Activated CD4-positive, alpha-beta T cell treated with anti-CD3 and anti-CD28 coated beads, Interleukin-2, amount 50 U/mL, for 48 hours (primary cell): Measurements from ENCODE around the gene SLK.

Source experiments
- DNase-seq, 2 experiments: peaks; one replicate each; pipeline ENCODE4 v3.0.0-alpha.2; 2020

SLK gene

DNA sequence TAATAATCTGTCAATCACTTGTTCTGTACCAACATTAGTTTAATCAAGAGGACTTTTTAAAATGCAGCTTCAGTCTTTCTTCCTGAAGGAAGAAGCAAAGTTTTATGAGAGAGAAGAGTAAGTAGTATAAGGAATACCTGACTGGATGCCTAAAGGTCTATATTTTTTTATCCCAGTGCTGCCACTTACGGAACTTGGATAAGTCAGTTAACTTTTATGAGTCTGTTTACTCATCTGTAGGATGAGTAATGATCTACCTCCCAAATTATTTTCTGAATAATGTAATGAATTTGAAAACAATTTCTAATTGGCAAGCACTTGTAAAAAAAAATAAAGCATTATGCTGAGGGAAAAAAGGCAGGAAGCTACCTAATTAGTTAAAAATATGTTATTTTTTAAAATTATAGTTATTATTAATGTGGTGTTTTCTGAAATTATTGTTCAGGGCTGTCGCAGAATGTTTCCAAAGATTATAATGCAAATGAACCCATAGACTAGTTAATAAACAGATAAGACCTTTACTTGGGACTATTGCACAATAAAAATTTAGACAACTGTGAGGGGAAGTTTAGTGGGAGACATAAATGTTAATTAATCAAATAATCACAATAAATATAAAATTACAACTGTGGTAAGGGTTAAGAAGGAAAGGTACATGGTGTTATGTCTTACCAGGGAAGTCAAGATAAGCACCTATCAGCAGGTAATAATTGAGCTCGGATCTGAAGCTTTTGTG, 24.6 kb downstream of the SLK start:
- DNase-seq, result no peak

DNA sequence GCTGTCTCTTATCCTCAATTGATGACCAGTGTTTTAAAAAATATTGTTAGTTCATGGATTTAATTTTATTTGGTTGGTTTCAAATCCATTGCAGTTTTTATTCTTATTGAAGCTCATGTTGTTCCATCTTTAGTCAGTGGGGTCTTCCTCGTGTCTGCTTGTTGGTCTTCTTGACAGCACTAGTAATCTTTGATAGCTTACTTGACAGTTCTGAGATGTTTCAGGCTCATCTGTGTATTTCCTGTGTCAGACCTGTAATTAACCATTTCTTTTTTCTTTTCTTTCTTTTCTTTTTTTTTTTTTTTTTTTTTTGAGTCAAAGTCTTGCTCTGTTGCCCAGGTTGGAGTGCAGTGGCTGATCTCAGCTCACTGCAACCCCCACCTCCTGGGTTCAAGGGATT, 28.2 kb downstream of the SLK start:
- DNase-seq, result no peak

DNA sequence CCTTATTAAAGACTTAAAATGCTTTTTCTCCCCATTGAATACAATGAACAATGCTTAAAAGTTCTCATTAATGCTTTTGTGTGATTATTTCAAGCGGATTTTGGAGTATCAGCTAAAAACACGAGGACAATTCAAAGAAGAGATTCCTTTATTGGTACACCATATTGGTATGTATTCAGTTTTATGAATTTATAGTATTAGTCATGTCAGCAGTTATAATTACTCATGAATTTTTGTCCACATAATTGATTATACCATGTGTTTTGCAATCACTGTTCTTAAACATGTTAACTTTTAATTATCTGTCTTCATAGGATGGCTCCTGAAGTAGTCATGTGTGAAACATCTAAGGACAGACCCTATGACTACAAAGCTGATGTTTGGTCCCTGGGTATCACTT, 31.9 kb downstream of the SLK start:
- DNase-seq, result no peak

DNA sequence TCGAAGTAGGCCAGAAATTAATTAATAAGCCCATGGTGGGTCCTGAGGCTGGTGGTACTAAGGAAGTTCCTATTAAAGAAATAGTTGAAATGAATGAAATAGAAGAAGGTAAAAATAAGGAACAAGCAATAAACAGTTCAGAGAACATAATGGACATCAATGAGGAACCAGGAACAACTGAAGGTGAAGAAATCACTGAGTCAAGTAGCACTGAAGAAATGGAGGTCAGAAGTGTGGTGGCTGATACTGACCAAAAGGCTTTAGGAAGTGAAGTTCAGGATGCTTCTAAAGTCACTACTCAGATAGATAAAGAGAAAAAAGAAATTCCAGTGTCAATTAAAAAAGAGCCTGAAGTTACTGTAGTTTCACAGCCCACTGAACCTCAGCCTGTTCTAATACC, 36.0 kb downstream of the SLK start:
- no peak for DNase-seq

DNA sequence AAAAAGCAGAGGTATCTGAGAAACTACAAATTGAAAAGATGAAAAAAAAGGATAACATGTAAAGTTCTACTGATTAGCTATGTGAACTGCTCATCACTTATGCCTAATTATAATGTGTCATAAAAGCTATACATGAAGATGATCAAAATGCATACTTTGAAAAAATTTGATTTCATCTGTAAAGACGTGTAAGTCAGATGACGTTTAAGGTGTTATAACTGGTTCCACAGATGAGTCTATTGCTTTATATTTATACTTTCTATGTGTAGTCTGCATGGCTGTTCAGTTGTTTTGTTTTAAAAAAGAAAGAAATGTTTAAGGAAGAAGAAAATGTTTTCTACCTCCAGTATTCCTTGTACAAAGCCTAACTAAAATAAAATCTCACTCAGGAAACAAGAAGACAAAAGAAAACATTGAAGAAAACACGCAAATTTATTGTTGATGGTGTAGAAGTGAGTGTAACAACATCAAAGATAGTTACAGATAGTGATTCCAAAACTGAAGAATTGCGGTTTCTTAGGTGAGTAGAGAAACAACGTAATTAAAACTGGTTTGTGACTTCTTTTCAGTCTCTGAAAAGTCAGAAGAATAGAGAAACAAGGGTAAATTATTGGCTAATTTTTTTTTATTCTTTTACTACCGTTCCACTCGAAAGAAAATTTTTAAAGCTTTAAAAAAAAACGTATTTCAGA, 38.4 kb downstream of the SLK start:
- no peak for DNase-seq

DNA sequence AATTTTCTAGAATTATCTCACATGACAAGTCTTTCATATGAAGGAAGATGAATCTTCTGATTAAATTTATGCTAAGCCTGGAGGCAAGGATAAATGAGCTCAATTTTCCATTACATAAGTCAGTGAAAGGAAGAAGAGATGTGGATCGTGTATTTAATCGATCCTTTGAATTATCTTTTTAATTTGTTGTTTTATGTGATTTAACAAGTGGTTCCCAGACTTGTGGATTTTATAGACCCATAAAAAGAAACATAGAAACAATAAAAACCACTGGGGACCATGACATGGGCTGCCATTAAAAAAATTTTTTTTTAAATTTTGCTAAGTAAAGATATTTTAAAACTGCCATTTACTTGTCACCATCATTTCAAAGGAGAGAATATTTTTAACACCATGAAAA, 45.0 kb downstream of the SLK start:
- DNase-seq, result no peak

DNA sequence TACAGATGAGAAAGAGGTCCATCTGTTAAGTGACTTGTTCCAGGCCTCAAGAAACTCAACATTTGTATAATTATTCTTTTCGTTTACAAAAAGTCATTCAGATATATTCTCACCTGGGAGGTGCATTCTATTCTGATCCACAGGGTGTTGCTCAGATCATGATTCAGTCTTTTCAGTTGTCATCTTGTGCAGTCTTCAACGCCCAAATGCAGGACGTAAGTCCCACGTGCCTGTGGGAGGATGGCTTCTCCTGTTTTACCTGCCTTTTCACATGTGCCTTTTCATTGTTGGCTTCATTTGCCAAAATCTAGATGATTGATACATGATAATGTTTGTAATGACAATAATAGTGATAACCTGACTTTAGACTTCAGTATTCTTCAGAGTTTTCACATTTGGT, 46.5 kb downstream of the SLK start:
- no peak for DNase-seq

DNA sequence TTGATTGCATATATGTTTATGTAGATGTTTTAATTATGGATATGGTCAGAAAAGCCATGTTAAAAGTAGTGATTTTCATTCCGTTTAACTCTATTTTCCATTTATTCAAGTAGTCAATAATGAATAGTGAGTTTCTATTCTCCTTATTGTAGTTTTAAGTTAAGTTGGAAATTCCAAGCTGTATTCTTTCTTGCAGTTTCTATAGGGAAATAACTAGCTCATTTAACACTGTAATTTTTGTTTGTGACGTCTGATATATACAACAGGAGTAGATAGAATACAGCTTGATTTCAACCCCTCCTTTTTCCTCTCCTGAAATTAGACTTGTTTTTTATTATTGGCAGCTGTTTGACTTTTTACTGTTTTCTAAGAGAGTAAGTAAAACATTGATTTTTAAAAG, 47.2 kb downstream of the SLK start:
- DNase-seq, result no peak

DNA sequence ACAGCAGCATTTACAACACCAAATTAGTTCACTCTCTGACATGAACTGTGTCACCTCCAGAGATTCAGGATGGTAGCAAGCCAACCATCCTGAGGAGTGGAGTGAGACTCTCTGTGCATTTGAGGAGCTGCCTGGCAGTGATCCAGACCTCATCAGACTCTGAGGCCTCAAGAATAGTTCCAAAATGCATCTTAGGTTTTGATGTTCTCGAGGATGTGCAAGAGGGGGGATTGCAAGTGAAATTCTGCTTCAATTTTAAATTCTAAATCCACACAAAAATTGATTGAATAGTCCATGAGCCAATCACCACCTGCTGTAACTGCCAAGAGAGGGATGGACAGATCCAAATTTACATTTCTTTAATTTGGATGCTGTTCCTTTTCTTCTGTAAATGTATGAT, 49.7 kb downstream of the SLK start:
- no peak for DNase-seq

DNA sequence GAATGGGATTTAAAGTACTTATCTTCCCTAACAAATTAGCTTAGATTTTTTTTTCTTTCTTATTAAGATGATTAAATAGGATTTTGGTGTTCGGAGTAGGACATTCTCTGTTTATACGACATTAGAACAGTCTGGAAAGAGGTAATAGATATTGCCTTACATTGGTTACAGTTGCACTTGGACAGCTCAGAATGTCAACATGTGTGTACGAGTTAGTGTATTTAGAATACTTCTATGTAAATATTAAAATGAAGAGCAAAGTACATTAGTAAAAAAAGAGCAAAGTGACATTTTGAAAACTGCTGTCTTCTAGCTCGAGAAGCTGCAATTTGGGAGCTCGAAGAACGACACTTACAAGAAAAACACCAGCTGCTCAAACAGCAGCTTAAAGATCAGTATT, 51.5 kb downstream of the SLK start:
- DNase-seq, result no peak

DNA sequence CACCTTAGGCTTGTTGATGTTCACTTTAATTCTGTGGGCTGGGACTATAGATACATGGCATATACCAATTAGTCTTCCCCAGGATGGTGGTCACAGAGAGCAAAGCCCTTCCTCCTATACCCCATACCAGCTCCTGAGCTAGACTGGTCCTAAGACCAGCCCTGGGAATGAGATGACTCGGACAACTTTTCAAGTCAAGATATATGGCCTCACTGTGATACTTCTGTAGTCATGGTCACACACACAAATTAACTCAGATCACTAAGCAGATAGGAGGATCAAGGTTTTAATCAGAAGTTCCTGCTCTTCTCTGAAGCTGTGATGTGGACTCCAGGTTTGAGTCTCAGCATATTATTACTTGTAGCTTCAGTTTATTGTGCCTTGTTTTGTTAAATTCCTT, 53.1 kb downstream of the SLK start:
- DNase-seq, result no peak

DNA sequence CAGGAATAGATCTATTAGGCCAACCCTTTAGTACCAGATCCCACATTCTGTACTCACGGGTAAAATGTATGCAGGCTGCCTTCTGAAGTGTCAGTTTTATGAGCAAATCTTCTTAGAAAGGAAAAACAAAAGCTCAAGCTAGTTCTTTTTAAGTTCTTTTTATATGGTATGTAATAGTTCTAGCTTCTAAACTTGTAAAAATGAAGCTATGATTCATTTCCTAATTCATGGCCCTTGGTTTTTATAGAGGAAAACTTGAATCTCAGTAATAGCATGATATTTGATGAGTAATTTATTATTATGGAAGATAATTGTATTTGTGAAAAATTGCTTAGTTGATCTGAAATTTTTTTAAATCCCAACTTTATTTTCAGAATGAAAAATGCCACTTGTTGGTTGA, 54.3 kb downstream of the SLK start:
- DNase-seq, result no peak

DNA sequence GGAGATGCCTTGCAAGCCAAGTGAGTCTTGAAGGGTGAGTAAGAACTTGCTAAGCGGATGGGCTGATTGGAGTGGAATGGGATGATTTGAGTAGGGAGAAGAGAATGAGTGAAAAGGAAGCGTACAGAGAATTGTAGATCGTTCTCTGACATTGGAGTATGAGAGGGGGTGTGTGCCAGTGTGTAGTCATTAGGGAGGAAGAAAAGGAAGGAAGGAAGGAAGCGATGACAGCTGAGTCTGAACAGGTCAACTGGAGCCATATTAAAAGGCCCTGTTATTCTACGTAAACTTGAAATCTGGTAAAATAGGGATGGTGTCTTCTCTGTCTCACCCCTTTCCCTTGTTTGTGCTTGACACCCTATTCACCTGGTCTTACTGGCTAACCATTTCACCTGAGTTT, 55.1 kb downstream of the SLK start:
- DNase-seq, result no peak

DNA sequence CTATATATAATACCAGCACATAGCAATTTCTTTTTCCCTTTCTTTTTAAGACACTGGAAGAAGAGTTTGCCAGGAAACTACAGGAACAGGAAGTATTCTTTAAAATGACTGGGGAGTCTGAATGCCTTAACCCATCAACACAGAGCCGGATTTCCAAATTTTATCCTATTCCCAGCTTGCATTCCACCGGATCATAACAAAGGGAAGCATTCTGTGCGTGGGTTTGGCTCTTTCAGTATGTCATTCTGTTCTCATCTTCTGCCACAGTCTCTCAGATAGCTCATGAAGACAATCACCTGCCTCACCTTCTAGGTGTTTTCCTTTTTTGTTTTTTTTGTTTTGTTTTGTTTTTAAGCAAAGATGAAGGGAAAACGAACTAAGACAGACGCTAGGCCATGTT, 58.6 kb downstream of the SLK start:
- no peak for DNase-seq

DNA sequence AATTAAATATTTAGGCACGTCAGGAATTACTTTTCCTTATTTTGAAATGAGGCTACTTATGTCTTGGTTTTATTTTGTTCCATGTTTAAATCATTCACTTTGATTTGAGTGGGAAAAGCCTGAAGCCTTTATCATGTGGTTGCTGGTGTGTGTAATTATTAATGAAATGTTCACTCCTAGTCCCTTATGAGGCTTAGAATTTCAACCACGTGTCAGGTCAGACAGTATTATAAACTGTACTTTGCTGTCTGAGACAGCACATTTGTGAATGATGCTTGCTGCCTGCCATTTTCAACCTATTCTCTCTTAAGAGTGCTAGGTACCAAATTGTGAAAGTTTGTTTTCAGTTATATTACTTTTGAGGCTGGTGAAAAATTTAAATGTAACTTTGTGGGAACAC, 59.8 kb downstream of the SLK start:
- no peak for DNase-seq

DNA sequence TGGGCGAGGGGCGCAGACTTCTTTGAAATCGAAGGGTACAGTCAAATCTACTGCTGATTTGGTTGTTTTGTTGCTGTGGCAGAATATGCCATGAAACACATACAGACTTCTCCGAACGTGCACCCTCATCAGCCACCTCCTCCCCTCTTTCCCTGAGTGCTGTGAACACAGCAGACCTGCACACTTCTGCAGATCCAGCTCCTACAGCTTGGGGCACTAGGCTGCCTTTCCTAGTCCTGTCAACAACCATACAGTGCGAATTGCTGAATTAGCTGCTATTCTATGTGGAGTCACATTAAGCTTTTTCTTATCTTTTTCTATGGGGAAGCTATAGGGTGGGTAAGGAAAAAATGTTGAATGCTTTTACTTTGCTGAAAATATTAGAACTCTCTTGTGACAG, 61.2 kb downstream of the SLK start:
- peak in 1 of 2 experiments; percentile 13 for DNase-seq

DNA sequence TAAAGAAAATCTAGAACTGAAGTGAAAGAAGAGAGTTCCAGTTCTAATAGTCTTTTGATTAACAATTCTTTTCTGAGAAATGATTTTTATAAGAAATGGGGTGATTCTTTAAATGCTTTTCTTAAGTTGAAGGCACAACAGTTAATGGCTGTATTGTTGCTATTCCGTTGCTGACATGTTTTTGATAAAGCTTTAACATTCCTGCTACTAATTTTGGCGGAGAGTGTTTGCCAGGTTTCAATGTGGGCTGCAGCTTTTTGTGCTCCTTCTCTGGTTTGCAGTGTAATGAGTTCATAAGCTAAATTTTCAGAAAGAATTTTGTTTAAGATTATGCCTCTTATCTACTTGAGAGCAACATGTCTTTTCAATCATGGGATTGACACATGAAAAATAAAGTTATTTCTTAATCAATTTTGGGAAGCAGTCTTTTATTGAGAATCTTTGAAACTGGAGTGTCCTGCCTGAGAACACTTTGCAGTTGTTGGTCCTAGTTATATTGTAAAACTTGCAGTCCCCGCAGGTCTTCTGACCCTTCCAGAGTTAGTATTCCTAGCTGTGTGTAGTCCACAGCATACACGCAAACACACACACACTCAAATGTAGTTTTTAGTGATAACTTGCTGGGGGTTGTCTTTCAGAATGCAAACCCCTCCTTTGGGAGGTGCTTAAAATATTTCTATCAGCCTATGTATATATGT, 62.0 kb downstream of the SLK start:
- no peak for DNase-seq

DNA sequence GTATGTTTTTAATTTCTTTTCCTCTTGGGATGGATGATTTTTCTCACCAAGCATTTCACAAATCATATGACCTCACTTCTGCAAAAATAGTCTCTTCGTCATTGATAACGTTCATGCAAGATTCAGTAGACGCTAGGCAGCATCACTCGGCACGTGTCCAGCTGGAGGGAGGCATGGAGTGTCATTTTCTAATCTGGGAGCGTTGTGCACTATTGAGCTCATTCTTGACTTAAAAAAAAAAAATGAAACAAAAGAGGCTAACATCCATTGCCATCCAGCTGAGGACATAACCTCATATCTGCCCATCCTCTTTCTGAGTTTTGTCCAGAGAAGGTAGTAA, 62.6 kb downstream of the SLK start:
- no peak for DNase-seq

DNA sequence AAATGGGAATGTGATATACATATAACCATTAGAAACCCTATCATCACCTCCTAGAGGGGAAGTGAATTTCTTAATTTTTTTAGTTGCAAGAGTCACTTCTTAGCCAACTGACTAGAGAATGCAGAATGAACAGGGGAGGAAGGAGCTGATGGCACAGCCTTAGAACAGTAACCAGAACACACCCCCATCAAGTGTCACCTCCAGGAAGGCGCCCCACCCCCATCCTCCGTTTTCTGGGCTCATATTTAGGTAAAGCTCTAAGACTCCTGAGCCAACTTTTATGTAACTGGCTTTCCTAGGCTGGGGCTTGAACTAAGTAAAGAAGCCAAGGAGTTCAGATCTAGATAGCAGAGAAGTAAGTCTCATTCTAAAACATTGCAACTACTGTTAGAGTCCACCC, 64.7 kb downstream of the SLK start:
- DNase-seq, result no peak

DNA sequence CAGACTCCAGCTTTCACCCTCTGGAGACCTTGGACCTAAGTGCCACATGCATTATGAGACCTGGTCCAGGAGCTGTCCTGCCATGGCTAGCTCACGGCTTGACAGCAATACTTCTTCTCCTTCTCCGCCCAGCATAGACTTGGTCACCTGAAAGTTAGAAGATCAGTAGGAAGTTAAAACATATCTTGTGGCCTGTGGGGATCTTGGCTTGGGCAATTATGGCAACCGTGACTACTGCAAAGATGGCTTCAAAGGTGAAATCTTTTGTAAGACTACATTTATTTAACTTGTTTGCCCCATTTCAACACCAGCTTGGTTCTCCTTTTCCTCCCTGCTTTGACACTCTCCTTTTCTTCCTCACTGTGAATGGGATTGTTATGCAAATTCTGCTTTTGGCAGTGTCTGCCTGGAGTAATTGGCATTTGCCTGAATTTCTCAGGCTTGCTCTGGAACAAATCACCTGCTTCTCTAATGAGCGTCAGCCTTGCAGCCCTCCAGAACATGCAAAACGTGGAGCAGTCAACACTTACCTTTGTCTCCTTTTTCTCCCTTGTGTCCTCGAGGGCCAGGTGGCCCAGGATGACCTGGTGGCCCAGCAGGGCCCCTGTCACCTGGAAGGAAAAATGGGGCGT, 65.3 kb downstream of the SLK start:
- DNase-seq, result no peak

DNA sequence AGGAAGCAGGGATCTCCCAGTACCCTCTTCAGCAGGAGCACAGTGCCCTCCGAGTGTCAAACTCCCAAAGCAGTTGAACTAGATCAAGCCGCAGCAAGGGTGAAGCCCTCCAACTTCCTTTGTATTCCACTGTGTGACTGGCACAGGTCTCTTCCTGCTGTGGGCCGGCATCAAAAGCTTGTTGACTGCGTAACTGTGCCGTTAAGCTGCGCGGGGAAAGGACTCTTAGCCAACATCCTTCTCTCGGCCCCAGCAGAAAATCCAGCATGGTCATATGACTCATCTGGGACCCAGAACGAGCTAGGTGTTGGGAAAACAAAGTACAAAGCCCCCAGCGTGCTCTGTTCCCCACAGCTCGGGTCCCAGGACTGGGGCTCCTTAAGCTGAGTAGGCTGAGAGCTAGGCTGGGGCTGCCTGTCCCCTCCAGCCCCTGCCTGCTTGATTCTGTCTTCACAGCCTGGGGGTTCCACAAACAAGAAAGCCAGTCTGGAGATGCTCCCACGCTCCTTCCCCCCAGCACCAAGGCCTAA, 66.5 kb downstream of the SLK start:
- DNase-seq, result no peak

DNA sequence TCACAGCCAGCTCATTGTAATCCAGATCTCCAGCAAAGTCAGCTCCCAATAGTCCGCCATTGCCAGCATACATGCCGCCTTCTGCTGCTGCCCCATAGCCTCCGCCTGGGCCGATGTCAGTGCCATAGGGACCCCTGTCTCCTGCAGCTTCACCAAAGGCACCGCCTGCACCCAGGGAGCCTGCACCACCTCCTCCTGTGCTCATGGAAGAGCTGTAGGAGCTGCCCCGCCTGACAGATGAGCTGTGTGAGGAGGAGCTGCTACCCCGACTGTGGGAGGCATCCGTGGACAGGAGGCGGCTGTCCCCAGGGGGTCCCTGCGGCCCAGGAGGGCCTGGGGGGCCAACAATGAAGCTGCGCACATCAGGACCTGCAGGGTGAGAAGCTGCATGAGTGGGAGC, 67.0 kb downstream of the SLK start:
- DNase-seq, result no peak

DNA sequence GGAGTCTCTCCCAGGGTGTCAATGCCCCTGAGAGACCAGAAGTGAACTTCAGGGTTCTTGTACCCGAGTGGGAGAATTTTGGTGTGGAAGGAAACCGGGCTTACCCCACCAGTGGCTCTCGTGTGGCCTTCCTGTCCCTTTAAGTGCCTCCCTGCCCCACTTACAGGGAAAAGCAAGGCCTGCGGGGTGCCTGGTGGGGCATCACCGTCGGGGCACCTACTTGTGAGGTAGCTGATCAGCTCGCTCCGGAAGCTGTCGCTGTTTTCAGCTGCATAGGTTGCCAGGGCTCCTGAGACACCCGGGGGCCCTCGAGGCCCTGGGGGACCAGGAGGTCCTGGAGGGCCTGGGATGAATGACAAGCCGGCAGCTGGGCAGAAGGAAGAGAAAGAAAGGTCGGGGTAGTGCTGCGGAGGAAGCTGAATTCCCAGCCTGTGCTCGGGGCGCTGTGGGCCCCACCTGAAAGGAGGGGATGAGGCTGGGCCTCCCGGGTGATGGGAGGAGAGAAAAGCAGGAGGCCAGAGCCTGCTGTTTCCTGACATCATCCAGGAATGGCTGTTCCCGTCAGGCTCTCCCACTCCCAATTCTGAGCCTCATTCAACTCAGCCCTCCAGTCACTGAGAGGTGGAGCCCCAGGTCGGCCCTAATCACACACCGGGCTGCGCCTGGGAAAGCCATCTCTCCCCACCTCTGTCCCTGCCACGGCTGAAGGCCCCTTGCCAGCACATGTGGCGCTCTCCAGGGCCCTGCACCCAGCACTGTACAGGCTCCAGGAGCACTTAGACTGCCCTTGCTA, 67.7 kb downstream of the SLK start:
- DNase-seq, result no peak
